GM18951 (cell line): ENCODE data around the gene WDR27.

Experiments used
- POLR2A ChIP-seq: IDR thresholded peaks from 4 replicates; pipeline ENCODE4 v1.6.1; 2011; ENCODE audit warnings: mild to moderate bottlenecking; ENCODE audit not compliant: insufficient read length, insufficient read depth; ENCODE audit errors: extremely low read depth
- in situ Hi-C: fragments of 300-500 bp; cut with MboI; formaldehyde crosslinking; loops from one replicate; pipeline ENCODE4 v1.12.0; 2022; ENCODE audit warnings: low sequenced_read_pairs, mixed read lengths, inconsistent platforms; ENCODE audit not compliant: unreplicated experiment

The WDR27 gene

DNA sequence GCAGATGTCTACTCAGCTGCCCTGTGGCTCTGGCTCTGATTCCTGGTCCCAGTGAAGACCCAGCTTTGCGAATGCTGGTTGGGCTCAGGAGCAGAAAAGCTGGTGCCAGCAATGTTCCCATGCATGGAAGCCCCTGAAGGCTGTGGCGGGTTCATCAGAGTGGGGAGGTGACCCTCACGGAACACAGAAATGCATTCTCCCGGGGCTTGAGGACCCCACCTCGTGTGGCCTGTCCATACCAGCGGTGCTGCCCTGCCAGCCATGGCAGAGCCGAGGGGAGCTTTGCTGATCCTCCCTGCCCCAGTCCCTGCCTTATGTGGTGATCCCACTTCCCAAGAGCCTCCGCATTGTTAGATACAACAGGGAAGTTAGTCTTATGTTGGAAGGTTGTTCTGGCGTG, 290.5 kb downstream of the WDR27 start:
- in situ Hi-C loops = no loop called here
- TF ChIP-seq POLR2A = no peak

DNA sequence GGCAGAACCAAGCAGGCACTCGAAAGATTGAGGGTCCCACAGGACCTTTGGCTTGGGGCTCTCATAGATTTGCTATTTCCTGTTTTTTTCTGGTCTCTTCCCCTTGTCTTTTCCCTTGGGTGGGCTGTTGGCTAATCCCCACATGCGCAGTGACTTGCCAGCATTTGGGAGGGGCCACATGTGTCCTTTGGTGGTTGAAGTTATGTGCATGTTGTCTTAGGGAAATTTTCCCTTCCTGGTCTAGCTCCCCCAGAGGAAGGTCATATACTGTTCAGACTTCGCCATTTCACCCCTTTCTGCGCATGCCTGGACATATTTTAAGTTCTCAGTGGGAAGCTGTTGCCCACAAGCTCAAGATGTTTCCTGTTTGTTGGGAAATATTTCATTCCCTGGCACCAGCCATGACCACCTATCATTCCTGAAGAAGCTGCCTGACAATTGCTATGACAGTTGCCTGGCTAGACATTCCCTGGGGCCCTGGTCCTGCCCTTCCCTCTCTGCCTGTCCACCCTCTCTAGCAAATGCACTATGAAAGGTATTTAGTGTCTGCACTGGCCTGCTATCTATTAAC, 292.0 kb downstream of the WDR27 start:
- no peak for TF ChIP-seq POLR2A
- in situ Hi-C loops = no loop called here

DNA sequence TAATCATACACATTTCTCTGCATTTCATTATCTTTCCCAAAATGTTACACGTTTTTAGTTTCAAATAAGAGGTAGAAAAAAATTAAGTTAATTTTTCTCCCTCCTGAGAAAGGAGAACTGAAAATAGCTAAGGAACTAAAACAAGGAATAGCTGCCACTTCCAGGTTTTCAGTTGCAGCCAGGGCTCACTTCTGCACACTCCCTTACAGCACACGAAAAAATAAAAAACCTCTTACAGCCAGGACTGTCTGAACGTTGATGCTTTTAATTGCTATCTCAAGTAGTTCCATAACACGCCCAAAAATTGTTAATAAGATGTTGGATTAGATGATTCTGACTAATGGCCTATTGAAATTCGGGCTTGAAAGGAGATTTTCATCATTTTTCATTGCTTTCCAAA, 294.5 kb downstream of the WDR27 start:
- no peak for TF ChIP-seq POLR2A
- in situ Hi-C loops = no loop called here
